C4-2B (cell line): Measurements from ENCODE around the gene ZBTB25.

ENCODE experiments used
- H3K27ac ChIP-seq: fragments of 450-650 bp; 2 replicates; pipeline ENCODE4 v1.5.1; 2017
- ZFX ChIP-seq: fragments of 450-650 bp; IDR thresholded peaks from 2 replicates; pipeline ENCODE4 v1.6.1; 2017
- TF ChIP-seq, protein P1 (sequence below): fragments of 450-650 bp; conservative IDR thresholded peaks from 2 replicates; pipeline ENCODE4 v1.5.1; 2017; ENCODE audit warnings: mild to moderate bottlenecking

ZBTB25 gene

DNA sequence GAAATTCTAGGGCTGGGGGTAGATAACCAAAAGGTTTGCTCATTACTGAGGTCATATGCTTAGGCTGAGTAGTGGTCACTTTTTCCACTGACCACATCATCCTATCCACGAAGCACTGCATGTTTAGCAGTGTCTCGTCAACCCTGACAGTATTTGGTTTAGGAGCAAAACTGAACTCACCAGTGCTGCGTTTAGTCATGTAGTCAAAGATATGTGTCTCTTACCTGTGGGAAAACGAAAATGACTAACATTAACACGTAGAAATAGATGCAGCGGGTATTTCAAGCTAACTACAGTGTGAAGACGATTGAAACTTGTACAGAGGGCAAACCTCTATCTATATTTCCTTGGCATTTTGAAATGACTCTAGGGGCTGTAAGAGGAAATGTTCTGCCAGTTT is 80.9 kb downstream of the ZBTB25 start:
- no peak for TF ChIP-seq ZFX
- TF ChIP-seq, protein P1, sequence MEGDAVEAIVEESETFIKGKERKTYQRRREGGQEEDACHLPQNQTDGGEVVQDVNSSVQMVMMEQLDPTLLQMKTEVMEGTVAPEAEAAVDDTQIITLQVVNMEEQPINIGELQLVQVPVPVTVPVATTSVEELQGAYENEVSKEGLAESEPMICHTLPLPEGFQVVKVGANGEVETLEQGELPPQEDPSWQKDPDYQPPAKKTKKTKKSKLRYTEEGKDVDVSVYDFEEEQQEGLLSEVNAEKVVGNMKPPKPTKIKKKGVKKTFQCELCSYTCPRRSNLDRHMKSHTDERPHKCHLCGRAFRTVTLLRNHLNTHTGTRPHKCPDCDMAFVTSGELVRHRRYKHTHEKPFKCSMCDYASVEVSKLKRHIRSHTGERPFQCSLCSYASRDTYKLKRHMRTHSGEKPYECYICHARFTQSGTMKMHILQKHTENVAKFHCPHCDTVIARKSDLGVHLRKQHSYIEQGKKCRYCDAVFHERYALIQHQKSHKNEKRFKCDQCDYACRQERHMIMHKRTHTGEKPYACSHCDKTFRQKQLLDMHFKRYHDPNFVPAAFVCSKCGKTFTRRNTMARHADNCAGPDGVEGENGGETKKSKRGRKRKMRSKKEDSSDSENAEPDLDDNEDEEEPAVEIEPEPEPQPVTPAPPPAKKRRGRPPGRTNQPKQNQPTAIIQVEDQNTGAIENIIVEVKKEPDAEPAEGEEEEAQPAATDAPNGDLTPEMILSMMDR, result no peak
- H3K27ac ChIP-seq, result no peak overlapping the region

DNA sequence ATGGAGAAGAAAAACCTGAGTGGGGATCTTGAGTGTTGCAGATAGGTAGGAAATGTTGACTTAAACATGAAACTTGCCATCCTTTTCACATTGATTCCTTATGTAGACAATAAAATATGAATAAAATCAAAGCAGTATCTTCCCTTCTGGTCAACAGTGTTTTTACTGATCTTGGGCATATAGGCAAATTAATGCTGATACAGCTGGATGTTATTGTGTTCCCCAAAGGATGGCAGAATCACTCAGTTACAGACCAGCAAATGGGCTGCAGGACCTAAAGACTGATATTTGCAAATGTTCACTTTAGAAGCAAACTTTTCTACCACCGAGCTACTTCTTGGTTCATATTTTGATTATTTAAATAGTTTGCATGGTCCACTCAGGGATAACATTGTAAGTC is 81.6 kb downstream of the ZBTB25 start:
- TF ChIP-seq, protein P1, result no peak
- no peak for TF ChIP-seq ZFX
- H3K27ac ChIP-seq, result no peak overlapping the region

DNA sequence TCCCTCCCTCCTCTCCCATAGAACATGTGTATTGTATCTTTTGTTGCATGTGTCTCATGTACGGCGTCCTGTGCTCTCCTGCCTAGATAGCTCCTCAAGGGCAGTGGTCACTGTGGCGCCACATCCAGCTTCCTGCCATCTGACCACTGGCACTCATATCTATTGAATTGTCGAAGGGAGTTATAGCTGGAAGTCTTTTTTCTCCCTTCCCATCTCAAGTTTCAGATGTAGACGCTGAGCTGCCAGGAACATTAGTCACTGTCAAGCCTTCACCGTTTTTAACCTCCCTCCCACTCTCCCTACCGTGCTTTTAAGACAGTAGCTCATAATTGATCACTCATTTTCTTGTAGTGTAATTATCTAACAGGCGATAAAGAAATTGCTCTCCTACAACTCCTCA is 82.5 kb downstream of the ZBTB25 start:
- no peak overlapping the region for H3K27ac ChIP-seq
- TF ChIP-seq, protein P1, result no peak
- TF ChIP-seq ZFX, result no peak

DNA sequence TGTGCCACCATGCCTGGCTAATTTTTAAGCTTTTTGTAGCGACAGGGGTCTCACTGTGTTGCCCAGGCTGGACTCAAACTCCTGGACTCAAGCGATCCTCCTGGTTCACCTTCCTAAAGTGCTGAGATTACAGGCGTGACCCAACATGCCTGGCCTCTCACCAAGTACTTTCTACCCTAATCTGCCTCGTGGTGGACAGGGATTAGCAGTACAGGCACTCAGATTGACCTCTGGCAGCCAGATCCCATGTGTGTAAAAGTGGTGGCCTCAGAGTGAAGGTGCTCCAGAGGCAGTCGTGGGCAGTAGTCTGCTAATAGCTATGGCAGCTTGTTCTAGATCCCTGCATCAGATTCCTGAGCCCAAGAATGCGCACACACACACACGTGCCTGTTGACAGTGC is 84.6 kb downstream of the ZBTB25 start:
- TF ChIP-seq ZFX, result no peak
- TF ChIP-seq, protein P1, result no peak
- H3K27ac ChIP-seq, result no peak overlapping the region

DNA sequence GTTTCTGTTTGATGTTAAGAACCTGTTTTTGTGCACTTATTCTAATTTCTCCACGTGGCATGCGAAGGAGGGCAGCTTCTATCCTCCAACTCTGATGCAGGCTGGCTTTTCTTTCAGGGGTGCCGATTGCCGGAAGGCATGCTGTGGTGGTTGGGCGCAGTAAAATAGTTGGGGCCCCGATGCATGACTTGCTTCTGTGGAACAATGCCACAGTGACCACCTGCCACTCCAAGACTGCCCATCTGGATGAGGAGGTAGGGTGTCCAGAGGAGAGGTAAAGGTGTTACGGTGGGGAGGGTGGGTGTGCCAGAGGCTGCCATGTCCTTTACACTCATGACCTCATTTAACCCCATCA is 85.9 kb downstream of the ZBTB25 start:
- TF ChIP-seq, protein P1, result no peak
- TF ChIP-seq ZFX, result no peak
- no peak overlapping the region for H3K27ac ChIP-seq

DNA sequence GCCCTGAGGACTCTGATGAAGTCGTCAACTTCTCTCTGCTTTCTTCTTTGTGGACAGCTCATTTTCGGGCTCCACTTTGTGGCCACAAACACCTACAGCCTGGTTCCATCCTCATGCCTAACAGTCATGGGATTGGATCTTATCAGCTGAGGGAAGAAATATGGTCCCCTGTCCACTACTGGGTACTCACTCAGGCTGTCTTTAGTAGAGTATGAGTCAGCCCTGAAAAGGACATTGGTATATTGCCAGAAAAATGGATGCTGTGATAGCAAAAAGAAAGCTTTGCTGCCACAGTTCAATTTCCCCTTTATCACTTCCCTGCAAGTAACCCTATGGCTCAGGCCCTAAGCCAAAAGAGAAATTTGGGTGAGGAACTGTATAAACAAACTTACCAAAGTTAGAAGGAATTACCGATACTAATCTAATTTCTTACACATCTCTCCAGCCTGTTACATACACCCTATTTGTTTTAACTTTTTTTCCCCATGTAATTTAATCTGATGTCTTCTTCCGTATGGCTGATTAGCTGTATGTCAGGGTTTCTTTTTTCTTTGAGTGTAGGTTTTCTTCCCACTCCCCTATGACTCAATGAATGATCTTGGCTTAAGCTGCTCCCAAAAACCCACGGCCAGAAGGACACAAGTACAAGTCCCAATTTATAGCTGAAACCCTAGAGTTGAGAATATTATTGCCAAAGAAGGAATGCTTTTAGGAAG is 86.4 kb downstream of the ZBTB25 start:
- TF ChIP-seq ZFX, result no peak
- TF ChIP-seq, protein P1, result no peak

DNA sequence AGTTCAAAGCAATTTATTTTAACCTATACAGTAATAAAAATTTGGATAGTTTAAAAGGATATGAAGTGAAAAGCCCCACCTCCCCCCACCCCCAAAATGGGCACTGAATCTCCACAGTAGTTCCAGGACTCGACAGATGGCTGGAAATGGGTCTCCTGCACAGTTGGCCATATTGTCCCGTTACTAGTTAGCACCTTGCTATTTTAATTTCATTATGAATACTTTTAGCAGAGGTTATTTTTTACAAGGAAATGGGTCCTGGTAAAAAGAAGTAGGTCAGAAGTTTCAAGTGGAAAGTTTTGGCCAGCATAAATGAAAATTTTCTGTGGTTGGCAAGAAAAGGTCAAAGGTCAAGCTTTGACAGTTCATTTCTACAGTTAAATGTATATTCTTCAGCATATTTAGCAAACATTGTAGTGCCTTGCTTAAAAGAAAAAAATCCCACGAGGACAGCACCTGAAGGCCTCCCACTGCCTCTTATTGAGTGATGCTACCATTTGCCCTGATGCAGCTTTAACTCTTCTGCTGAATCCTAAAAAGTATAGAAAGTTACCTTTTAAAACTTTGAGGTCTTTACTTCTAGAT is 87.2 kb downstream of the ZBTB25 start:
- H3K27ac ChIP-seq, result no peak overlapping the region
- no peak for TF ChIP-seq ZFX
- TF ChIP-seq, protein P1, result no peak

More for the DNA sequence above, 86.4 kb downstream of the ZBTB25 start:
- no peak overlapping the region for H3K27ac ChIP-seq
